ENCODE data around the gene VIT. TPM values are rescaled to one million over a fixed set of nuclear protein-coding genes. Genes with fewer than 3 reads are reported as not detected.
A peak's percentile ranks its signal among the peaks of the same experiment; 100 is the strongest.

The VIT gene
- total RNA-seq, 1 donor: under 0.01 TPM

DNA sequence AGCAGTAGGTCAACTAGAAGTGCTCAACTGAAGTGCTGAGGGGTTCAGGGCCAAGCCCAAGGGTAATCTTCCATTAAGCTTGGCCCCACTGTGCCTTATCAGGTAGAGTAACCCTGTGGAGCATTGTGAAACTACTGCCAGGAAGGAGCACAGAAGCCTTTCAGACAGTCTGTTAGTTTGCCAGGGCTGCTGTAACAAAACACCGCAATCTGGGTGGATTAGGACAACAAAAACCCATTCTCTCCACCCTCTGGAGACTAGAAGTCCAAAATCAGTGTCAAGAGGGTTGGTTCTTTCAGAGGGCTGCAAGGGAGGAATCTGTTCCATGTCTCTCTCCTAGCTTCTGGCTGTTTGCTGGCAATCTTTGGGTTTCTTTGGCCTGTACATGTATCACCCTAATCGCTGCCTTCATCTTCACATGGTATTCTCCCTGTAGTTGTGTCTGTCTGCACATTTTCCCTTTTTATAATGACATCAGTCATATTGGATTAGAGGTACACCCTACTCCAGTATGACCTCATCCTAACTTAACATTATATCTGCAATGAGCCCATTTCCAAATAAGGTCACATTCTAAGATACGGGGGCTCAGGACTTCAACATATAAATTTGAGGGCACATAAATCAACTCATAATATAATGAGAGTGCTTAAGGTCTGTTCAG, 21.2 kb downstream of the VIT start:
- no peak for DNase-seq (ENCODE audit: low read depth)
- TF ChIP-seq, protein P1, sequence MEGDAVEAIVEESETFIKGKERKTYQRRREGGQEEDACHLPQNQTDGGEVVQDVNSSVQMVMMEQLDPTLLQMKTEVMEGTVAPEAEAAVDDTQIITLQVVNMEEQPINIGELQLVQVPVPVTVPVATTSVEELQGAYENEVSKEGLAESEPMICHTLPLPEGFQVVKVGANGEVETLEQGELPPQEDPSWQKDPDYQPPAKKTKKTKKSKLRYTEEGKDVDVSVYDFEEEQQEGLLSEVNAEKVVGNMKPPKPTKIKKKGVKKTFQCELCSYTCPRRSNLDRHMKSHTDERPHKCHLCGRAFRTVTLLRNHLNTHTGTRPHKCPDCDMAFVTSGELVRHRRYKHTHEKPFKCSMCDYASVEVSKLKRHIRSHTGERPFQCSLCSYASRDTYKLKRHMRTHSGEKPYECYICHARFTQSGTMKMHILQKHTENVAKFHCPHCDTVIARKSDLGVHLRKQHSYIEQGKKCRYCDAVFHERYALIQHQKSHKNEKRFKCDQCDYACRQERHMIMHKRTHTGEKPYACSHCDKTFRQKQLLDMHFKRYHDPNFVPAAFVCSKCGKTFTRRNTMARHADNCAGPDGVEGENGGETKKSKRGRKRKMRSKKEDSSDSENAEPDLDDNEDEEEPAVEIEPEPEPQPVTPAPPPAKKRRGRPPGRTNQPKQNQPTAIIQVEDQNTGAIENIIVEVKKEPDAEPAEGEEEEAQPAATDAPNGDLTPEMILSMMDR (IDR thresholded peaks at IDR 0.05; ENCODE audit: insufficient read depth, low read depth, low read length): no peak
- H3K4me3 ChIP-seq (ENCODE audit: low read depth, low read length): no peak overlapping the region

DNA sequence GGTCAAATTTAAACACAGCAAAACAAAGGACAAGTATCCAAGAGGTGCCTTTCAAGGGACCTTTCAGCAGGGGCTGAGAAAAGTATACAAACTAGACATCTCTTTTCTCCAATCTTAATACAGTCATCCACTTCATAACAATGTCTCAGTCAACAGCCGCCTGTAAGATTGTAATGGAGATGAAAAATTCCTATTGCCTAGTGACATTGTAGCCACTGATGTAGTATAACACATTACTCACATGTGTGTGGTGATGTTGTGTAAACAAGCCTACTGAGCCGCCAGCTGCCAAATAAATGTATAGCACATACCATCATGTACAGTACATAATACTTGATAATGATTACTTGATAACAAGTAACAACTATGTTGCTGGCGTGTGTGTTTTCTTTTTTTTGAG, 31.0 kb downstream of the VIT start:
- DNase-seq (ENCODE audit: low read depth): no peak
- TF ChIP-seq, protein P1 (IDR thresholded peaks at IDR 0.05; ENCODE audit: insufficient read depth, low read depth, low read length): no peak
- H3K4me3 ChIP-seq (ENCODE audit: low read depth, low read length): no peak overlapping the region

DNA sequence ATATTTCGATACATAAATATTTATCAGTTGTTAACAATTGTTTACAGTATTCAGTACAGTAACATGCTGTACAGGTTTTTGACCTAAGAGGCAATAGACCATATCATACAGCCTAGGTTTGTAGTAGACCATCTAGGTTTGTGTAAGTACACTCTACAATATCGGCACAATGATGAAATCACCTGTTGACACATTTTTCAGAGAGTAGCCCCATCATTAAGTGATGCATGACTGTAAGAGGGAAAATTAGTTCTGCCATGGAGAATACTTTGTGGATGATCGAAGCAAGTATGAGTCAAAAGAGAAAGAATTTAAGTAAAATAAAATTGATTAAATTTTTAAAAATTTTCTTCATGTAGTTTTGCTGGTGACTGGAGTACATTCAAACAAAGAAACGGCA, 32.6 kb downstream of the VIT start:
- H3K4me3 ChIP-seq (ENCODE audit: low read depth, low read length): no peak overlapping the region
- DNase-seq (ENCODE audit: low read depth): no peak
- TF ChIP-seq, protein P1 (IDR thresholded peaks at IDR 0.05; ENCODE audit: insufficient read depth, low read depth, low read length): no peak

- peak; percentile 6 for DNase-seq (ENCODE audit: low read depth)
These were observed 35.6 kb downstream of the VIT start for GRCh38 chr2:36731941-36732672.

DNA sequence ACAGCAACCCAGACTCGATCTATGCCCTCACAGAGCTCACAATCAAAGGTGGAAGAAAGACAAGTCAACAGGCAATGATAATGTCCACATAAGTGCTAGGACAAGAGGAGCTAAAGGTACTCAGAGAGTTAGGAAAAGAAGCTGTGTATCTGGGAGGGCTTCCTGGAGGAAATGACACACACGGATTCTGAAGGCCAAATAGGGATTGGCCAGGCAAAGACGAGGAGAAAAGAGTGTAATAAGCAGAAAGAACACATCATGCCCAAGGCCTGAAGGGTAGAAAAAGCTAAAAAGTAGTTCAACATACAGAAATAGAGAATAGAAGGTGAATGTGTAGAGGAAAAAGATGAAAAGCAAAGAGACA, 36.1 kb downstream of the VIT start:
- TF ChIP-seq, protein P1 (IDR thresholded peaks at IDR 0.05; ENCODE audit: insufficient read depth, low read depth, low read length): no peak
- H3K4me3 ChIP-seq (ENCODE audit: low read depth, low read length): no peak overlapping the region
- DNase-seq (ENCODE audit: low read depth): no peak

More at GRCh38 chr2:36731941-36732672, 35.6 kb downstream of the VIT start:
- TF ChIP-seq, protein P1 (IDR thresholded peaks at IDR 0.05; ENCODE audit: insufficient read depth, low read depth, low read length): no peak
- no peak overlapping the region for H3K4me3 ChIP-seq (ENCODE audit: low read depth, low read length)

DNA sequence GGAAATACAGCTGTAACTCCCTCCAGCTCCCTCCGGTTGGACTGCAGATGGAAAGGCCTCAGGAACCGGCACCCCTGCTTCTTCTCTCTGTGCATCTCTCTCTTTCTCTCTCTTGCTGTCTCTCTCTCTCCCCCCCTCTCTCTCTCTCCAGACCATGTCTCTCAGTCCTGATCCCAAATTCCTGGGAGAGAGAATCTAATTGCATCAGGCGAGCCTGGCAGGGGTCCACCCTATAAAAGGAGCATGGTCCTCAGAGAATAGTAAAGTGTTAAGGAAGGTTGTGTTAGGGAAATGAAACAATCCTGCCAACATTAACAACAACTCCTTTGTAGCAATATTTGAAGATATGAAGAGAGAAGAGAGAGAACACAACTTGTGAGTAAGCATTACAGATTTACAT, 36.7 kb downstream of the VIT start:
- TF ChIP-seq, protein P1 (IDR thresholded peaks at IDR 0.05; ENCODE audit: insufficient read depth, low read depth, low read length): no peak
- DNase-seq (ENCODE audit: low read depth): no peak
- no peak overlapping the region for H3K4me3 ChIP-seq (ENCODE audit: low read depth, low read length)
